ENCODE results near the gene COL23A1. TPM values are rescaled to one million over a fixed set of nuclear protein-coding genes. Genes with fewer than 3 reads are reported as not detected.

COL23A1 gene
- total and polyA plus RNA-seq, 2 of the 8 experiments (the other 6 are each of a cell fraction or from before 2014, with no cell fraction given) = 3.1 to 4.7 TPM

DNA sequence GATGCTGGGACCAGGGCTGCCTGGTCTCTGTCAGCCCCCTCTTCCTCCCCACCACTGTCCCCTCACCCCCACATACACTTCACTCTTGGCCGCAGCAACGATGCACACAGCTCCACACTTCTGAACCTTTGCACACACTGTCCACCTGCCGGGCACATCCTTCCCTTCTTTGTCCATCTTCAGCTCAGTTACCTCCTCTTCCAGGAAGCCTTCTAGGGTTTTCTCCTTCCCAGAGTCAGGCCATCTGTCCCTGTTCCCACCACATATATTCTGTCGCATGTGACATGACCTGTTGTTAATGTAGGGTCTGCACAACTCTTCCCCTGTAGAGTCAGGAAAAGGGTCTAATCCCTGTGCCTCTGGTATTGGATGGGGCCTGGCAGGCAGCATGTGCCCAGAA is 319.0 kb downstream of the COL23A1 start:
- Histone ChIP-seq H4K5ac (ENCODE audit: insufficient read length, low read depth, low read length) (no peak overlapping the region), H3K79me2 (ENCODE audit: control insufficient read depth in 1 of 2, insufficient read depth in 2 of 2, low read length in 2 of 2) (no peaks in the 10 kb centered on the region), H2BK5ac (ENCODE audit: low read depth, low read length) (no peak overlapping the region), H3K23me2 (ENCODE audit: low read depth, low read length) (peaks cover 6% of the 10 kb centered on the region; the same call in 1 of the 2 replicates), H2AFZ (ENCODE audit: low read length) (no peak overlapping the region), H4K20me1 (replicated peaks in 1 of 2; ENCODE audit: control insufficient read depth in 1 of 2, insufficient read depth in 2 of 2, low read length in 2 of 2) (peaks cover 0 to 3% of the 10 kb centered on the region in 2 experiments), H2BK120ac (replicated peaks; ENCODE audit: low read depth, low read length) (no peak overlapping the region), H2BK15ac (ENCODE audit: low read length) (no peak overlapping the region), H3K27ac (ENCODE audit: low read depth, low read length) (no peak overlapping the region), H3K4me1 (replicated peaks in 1 of 4; ENCODE audit: control insufficient read depth in 3 of 4, insufficient read depth in 4 of 4, low read length in 3 of 4) (no peaks in the 10 kb centered on the region; a peak in 1 of 7 replicates), H3K79me1 (ENCODE audit: low read depth, low read length) (no peaks in the 10 kb centered on the region), H3K4me2 (ENCODE audit: insufficient read depth in 1 of 2, low read depth in 2 of 2, low read length in 2 of 2) (no peak overlapping the region), H3K9ac (replicated peaks in 1 of 4; ENCODE audit: extremely low read depth in 1 of 4, low read depth in 3 of 4, low read length in 3 of 4) (no peak overlapping the region), H3K56ac (replicated peaks; ENCODE audit: insufficient read length, low read depth, low read length) (no peak overlapping the region), H2BK20ac (ENCODE audit: low read length) (no peak overlapping the region), H3K27me3 (replicated peaks in 1 of 4; ENCODE audit: control insufficient read depth in 3 of 4, extremely low read depth in 1 of 4, insufficient read depth in 3 of 4, low read length in 3 of 4) (0 out of 7 replicates have a peak, but pooled peaks cover 0 to 2% (median 0%) of the 10 kb centered on the region in 4 experiments), H3K23ac (ENCODE audit: insufficient read length) (no peak overlapping the region), H3K4ac (replicated peaks; ENCODE audit: insufficient read length, low read depth, low read length) (no peak overlapping the region), H3K36me3 (ENCODE audit: control insufficient read depth in 2 of 4, insufficient read depth in 4 of 4, low read length in 3 of 4) (no peaks in the 10 kb centered on the region), H4K8ac (ENCODE audit: extremely low read depth, insufficient read depth, low read length) (no peak overlapping the region), H3K4me3 (ENCODE audit: extremely low read depth in 1 of 4, insufficient read depth in 2 of 4, low read depth in 3 of 4, low read length in 4 of 4) (no peak overlapping the region), H2BK12ac (ENCODE audit: low read depth, low read length) (no peak overlapping the region), H3K14ac (ENCODE audit: insufficient read length) (no peak overlapping the region), H3K18ac (ENCODE audit: extremely low read depth, low read length) (no peak overlapping the region), H3K9me3 (ENCODE audit: insufficient read depth in 2 of 2, low read depth in 1 of 2, low read length in 1 of 2) (no peaks in the 10 kb centered on the region), H2AK5ac (ENCODE audit: low read depth, low read length) (no peak overlapping the region), H4K91ac (replicated peaks; ENCODE audit: insufficient read length, low read length) (no peak overlapping the region)
- POLR2A ChIA-PET (ENCODE audit: partially characterized antibody) = interaction anchor here (1.1 to 1.3 kb wide), 2 partner anchors 18 to 39 kb away, joined by 3 read pairs; partner anchors contain the start of gene PHYKPL
- FAIRE-seq (no peak), DNase-seq (ENCODE audit: low read depth in 1 of 2, low spot score in 2 of 2) (no peak)
- WGBS, 2 experiments (ENCODE audit: extremely low coverage in 1 of 2, insufficient coverage in 1 of 2, insufficient read length in 1 of 2, insufficient replicate concordance in 2 of 2, low coverage in 1 of 2, low lambda C conversion rate in 2 of 2, missing lambda C conversion rate in 1 of 2) = 94% methylated on average over 4 of the region's 4 CpGs; no CpG with 5 or more reads in 1 of the 2 experiments
- CTCF ChIA-PET (ENCODE audit: partially characterized antibody) = interaction anchor here (0.8 to 3.7 kb wide), 9 partner anchors 12 to 319 kb away, joined by 3 to 38 read pairs (median 4); partner anchors contain the start of gene COL23A1
- TF ChIP-seq BRCA1 (IDR thresholded peaks at IDR 0.05; ENCODE audit: low read depth, low read length) (no peak), BCL11A (IDR thresholded peaks at IDR 0.05; ENCODE audit: low read depth in 2 of 2, low read length in 2 of 2) (no peak), SAP30 (IDR thresholded peaks at IDR 0.05; ENCODE audit: insufficient read depth, insufficient replicate concordance, low read length) (no peak), TAF7 (optimal IDR thresholded peaks at IDR 0.05; ENCODE audit: borderline replicate concordance, low read depth, low read length) (no peak), POLR2A (IDR thresholded peaks at IDR 0.05; ENCODE audit: control extremely low read depth in 1 of 2, low read depth in 2 of 2, low read length in 2 of 2) (no peak), RAD21 (IDR thresholded peaks at IDR 0.05 in 1 of 2, conservative IDR thresholded peaks at IDR 0.05 in 1 of 2; ENCODE audit: low read depth in 2 of 2, low read length in 2 of 2) (no peak), RBBP5 (IDR thresholded peaks at IDR 0.05; ENCODE audit: borderline replicate concordance, low read depth, low read length) (no peak), YY1 (IDR thresholded peaks at IDR 0.05; ENCODE audit: low read depth, low read length) (no peak), ASH2L (IDR thresholded peaks at IDR 0.05; ENCODE audit: low read length) (no peak), CBX5 (IDR thresholded peaks at IDR 0.05; ENCODE audit: low read depth, low read length) (no peak)
- TF ChIP-seq, protein P1, sequence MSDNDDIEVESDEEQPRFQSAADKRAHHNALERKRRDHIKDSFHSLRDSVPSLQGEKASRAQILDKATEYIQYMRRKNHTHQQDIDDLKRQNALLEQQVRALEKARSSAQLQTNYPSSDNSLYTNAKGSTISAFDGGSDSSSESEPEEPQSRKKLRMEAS (IDR thresholded peaks at IDR 0.05) = no peak

Data from H1 (cell line).